ENCODE data around the gene CCNY. TPM values are rescaled to one million over a fixed set of nuclear protein-coding genes. Genes with fewer than 3 reads are reported as not detected.

The CCNY gene
- total and polyA plus RNA-seq, 2 donors (not counting 1 experiment from before 2014, with no cell fraction given): 34.1 to 64.9 TPM

DNA sequence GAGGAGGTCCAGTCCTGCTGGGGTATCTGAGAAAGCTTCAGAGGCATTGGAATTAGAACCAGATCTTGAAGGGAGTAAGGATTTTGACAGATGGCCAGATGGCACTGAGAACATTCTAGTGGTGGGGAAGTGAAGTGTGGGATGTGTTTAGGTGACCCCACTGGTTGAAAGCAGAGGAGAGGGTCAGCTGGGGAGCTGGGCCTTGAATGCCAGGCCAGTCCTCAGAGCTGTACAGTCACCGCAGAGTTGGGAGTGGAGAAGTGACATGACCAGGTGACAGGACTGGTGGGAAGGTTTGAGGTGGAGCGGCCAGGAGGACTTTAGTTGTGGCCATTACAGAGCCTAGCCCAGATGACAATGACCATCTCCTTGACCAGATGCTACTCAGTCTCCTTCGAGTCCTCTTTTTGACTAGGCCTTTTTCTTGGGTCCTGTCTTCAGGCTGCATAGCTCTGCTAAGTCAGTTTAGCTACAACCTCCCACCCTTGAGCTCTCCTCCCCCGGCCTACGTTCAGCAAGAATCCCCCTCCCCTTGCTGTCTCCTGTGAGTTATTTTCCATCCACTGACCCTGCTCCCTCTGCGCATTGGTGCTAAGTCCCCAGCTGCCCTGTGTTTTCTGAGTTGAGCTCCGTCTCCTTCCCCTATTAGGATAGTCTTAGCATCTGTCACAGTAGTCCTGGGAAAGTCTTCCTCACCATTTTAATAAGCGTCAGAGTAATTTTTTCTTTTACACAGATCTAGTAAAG lies 56.3 kb downstream of the CCNY start:
- H3K27ac ChIP-seq (ENCODE audit: low read length in 2 of 2): no peak overlapping the region
- H3K27me3 ChIP-seq (replicated peaks in 1 of 4; ENCODE audit: control extremely low read depth in 1 of 4, control insufficient read depth in 3 of 4, insufficient read depth in 4 of 4, low read length in 3 of 4): no peaks in the 10 kb centered on the region
- ChIA-PET POLR2A (no interaction called here), CTCF (interaction anchor here (1.4 kb wide), 1 partner anchor 170 kb away, joined by 5 read pairs; no protein-coding TSS in a partner anchor)
- Mint-ChIP-seq H3K27me3 (no peaks in the 10 kb centered on the region), H3K4me1 (peaks cover 56% of the 10 kb centered on the region), H3K27ac (no peak overlapping the region), H3K4me3 (no peak overlapping the region), H3K9me3 (ENCODE audit: insufficient read depth) (peaks cover 17% of the 10 kb centered on the region)
- TF ChIP-seq, protein P1, sequence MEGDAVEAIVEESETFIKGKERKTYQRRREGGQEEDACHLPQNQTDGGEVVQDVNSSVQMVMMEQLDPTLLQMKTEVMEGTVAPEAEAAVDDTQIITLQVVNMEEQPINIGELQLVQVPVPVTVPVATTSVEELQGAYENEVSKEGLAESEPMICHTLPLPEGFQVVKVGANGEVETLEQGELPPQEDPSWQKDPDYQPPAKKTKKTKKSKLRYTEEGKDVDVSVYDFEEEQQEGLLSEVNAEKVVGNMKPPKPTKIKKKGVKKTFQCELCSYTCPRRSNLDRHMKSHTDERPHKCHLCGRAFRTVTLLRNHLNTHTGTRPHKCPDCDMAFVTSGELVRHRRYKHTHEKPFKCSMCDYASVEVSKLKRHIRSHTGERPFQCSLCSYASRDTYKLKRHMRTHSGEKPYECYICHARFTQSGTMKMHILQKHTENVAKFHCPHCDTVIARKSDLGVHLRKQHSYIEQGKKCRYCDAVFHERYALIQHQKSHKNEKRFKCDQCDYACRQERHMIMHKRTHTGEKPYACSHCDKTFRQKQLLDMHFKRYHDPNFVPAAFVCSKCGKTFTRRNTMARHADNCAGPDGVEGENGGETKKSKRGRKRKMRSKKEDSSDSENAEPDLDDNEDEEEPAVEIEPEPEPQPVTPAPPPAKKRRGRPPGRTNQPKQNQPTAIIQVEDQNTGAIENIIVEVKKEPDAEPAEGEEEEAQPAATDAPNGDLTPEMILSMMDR (IDR thresholded peaks at IDR 0.05): no peak
- no peak for TF ChIP-seq EZH2 (IDR thresholded peaks at IDR 0.05; ENCODE audit: borderline replicate concordance, insufficient read depth, low read depth, low read length, poor library complexity, severe bottlenecking)
- peaks cover 6 to 26% (median 21%) of the 10 kb centered on the region in 3 donors for H3K9me3 ChIP-seq (ENCODE audit: control extremely low read depth in 1 of 3, control insufficient read depth in 2 of 3, insufficient read depth in 1 of 3, low read length in 2 of 3)
- H3K4me3 ChIP-seq (ENCODE audit: control extremely low read depth in 1 of 5, extremely low read depth in 1 of 5, insufficient read depth in 1 of 5, low read depth in 2 of 5, low read length in 4 of 5): no peak overlapping the region
- ATAC-seq (ENCODE audit: low read depth): no peak
- no peak overlapping the region for H3K4me2 ChIP-seq (replicated peaks; ENCODE audit: low read depth, low read length, poor library complexity, severe bottlenecking)
- no peak overlapping the region for H2AFZ ChIP-seq (ENCODE audit: insufficient read depth, low read depth, low read length, poor library complexity, severe bottlenecking)
- DNase-seq: no peak
- 98% methylated on average over 5 of the region's 8 CpGs for WGBS (ENCODE audit: insufficient coverage)
- peaks cover 83% of the 10 kb centered on the region for H4K20me1 ChIP-seq (ENCODE audit: control insufficient read depth, insufficient read depth, low read length, poor library complexity, severe bottlenecking)
- H3K4me1 ChIP-seq (ENCODE audit: control insufficient read depth in 2 of 2, insufficient read depth in 2 of 2, low read length in 2 of 2): peaks cover 13 to 14% of the 10 kb centered on the region in 2 donors
- peaks cover 100% of the 10 kb centered on the region for H3K79me2 ChIP-seq (ENCODE audit: control insufficient read depth, insufficient read depth, low read length)
- no peak overlapping the region for H3K9ac ChIP-seq (ENCODE audit: low read length)
- intact Hi-C loops (cut with micrococcal nuclease): no loop called here
- H3K36me3 ChIP-seq (replicated peaks in 1 of 2; ENCODE audit: control extremely low read depth in 1 of 2, control insufficient read depth in 1 of 2, extremely low read depth in 1 of 2, insufficient read depth in 2 of 2, low read length in 1 of 2): no peaks in the 10 kb centered on the region

DNA sequence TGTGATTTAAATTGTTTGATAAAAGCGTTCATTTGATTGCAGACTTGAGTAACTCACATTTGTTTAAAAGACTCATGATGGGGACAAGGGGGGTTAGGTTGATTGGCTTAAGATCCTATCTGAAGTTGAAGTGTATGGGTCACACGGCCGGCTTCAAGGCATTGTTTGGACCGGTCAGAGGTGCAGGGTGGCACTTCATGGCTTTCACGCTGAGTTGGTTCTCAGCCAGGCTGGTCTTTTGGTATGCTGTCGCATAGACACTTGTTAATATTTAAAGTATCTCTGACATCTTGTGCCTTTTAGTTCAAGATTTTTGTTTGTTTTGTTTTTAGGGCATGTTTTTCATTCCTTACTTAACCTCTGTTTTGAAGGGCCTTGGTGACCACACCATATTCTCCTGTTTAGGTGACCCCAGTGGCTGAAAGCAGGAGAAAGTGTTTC lies 58.1 kb downstream of the CCNY start:
- Histone ChIP-seq H2AFZ (ENCODE audit: insufficient read depth, low read depth, low read length, poor library complexity, severe bottlenecking) (no peak overlapping the region), H3K4me2 (replicated peaks; ENCODE audit: low read depth, low read length, poor library complexity, severe bottlenecking) (no peak overlapping the region), H3K9ac (ENCODE audit: low read length) (no peak overlapping the region), H3K4me3 (ENCODE audit: control extremely low read depth in 1 of 5, extremely low read depth in 1 of 5, insufficient read depth in 1 of 5, low read depth in 2 of 5, low read length in 4 of 5) (no peak overlapping the region), H3K27ac (ENCODE audit: low read length in 2 of 2) (no peak overlapping the region), H3K9me3 (ENCODE audit: control extremely low read depth in 1 of 3, control insufficient read depth in 2 of 3, insufficient read depth in 1 of 3, low read length in 2 of 3) (peaks cover 6 to 21% (median 18%) of the 10 kb centered on the region in 3 donors), H3K4me1 (ENCODE audit: control insufficient read depth in 2 of 2, insufficient read depth in 2 of 2, low read length in 2 of 2) (peaks cover 24% of the 10 kb centered on the region in 2 donors), H3K27me3 (replicated peaks in 1 of 4; ENCODE audit: control extremely low read depth in 1 of 4, control insufficient read depth in 3 of 4, insufficient read depth in 4 of 4, low read length in 3 of 4) (no peaks in the 10 kb centered on the region), H3K79me2 (ENCODE audit: control insufficient read depth, insufficient read depth, low read length) (peaks cover 100% of the 10 kb centered on the region), H4K20me1 (ENCODE audit: control insufficient read depth, insufficient read depth, low read length, poor library complexity, severe bottlenecking) (peaks cover 94% of the 10 kb centered on the region), H3K36me3 (replicated peaks in 1 of 2; ENCODE audit: control extremely low read depth in 1 of 2, control insufficient read depth in 1 of 2, extremely low read depth in 1 of 2, insufficient read depth in 2 of 2, low read length in 1 of 2) (no peaks in the 10 kb centered on the region)
- ChIA-PET CTCF (no interaction called here), POLR2A (no interaction called here)
- no peak overlapping the region for H3K4me3 Mint-ChIP-seq
- H3K27ac Mint-ChIP-seq: no peak overlapping the region
- intact Hi-C loops (cut with micrococcal nuclease): no loop called here
- TF ChIP-seq, protein P1 (IDR thresholded peaks at IDR 0.05): no peak
- TF ChIP-seq EZH2 (IDR thresholded peaks at IDR 0.05; ENCODE audit: borderline replicate concordance, insufficient read depth, low read depth, low read length, poor library complexity, severe bottlenecking): no peak
- H3K9me3 Mint-ChIP-seq (ENCODE audit: insufficient read depth): peaks cover 17% of the 10 kb centered on the region
- WGBS (ENCODE audit: insufficient coverage): 100% methylated on average over 2 of the region's 6 CpGs
- no peak for ATAC-seq (ENCODE audit: low read depth)
- no peak for DNase-seq
- H3K4me1 Mint-ChIP-seq: peaks cover 42% of the 10 kb centered on the region
- H3K27me3 Mint-ChIP-seq: no peaks in the 10 kb centered on the region
